Breast epithelium (tissue), 4 donors: ENCODE data around the gene TIPRL. TPM values are rescaled to one million over a fixed set of nuclear protein-coding genes. Genes with fewer than 3 reads are reported as not detected.
"Not testable (repeated sequence)": the region's sequence is repeated elsewhere in the genome, so short reads cannot be mapped to it uniquely, and the experiment has no call there.

Experiments
- DNase-seq, 2 donors: peaks; one replicate each; pipeline ENCODE4 v3.0.0-alpha.2; 2019; ENCODE audit warnings: low spot score in 2 of 2
- H3K27ac ChIP-seq, 2 donors: fragments of 200-600 bp; sonication (generic) in 1 of 2; one replicate each; pipeline ENCODE4 v1.5.1; 2016 to 2019; ENCODE audit warnings: mild to moderate bottlenecking in 1 of 2
- H3K27me3 ChIP-seq, 2 donors: fragments of 200-600 bp; sonication (generic) in 1 of 2; one replicate each; pipeline versions ENCODE4 v1.5.1 to v1.6.0; 2017 to 2019; ENCODE audit warnings: control low read depth in 1 of 2, mild to moderate bottlenecking in 1 of 2
- H3K36me3 ChIP-seq: fragments of 200-600 bp; one replicate; pipeline ENCODE4 v1.5.1; 2019
- H3K4me1 ChIP-seq, 2 donors: fragments of 200-600 bp; sonication (generic); one replicate each; pipeline ENCODE4 v1.5.1; 2016 to 2019; ENCODE audit warnings: control low read depth in 1 of 2
- H3K4me3 ChIP-seq, 3 donors: fragments of 200-600 bp; sonication (generic); 1 replicate in 2 of 3; 2 replicates in 1 of 3; pipeline ENCODE4 v1.5.1; 2016 to 2019; ENCODE audit warnings: mild to moderate bottlenecking in 3 of 3, moderate library complexity in 2 of 3
- H3K9me3 ChIP-seq, 2 donors: fragments of 200-600 bp; sonication (generic) in 1 of 2; one replicate each; pipeline ENCODE4 v1.5.1; 2016 to 2019; ENCODE audit warnings: control low read depth in 1 of 2
- POLR2A ChIP-seq: fragments of 450-650 bp; IDR thresholded peaks from one replicate; pipeline ENCODE4 v1.6.1; 2016; ENCODE audit warnings: antibody characterized with exemption, mild to moderate bottlenecking, moderate library complexity
- POLR2AphosphoS5 ChIP-seq, 3 donors: sonication (generic); formaldehyde crosslinking; IDR thresholded peaks; one replicate each; pipeline ENCODE4 v1.6.1; 2017; ENCODE audit warnings: antibody characterized with exemption in 3 of 3
- intact Hi-C: fragments of 100-400 bp; cut with DNase I; formaldehyde crosslinking; loops from one replicate; pipeline ENCODE4 v1.15.1; 2023; ENCODE audit warnings: low total_unique reads
- total RNA-seq, 3 donors: library from RNA; depleted of rRNA; stranded (reverse); fragments of >200 nt; gene quantifications; one replicate each; pipeline ENCODE4 v1.1.0, GENCODE V29; 2016
- TF ChIP-seq, protein P1 (sequence below), 3 donors: fragments of 450-650 bp; IDR thresholded peaks; one replicate each; pipeline ENCODE4 v1.5.1; 2016 to 2017; ENCODE audit warnings: antibody characterized with exemption in 3 of 3, mild to moderate bottlenecking in 3 of 3, moderate library complexity in 3 of 3

TIPRL gene
- total RNA-seq, 3 donors from 2014 or later: 18.0 to 24.9 (median 18.7) TPM

DNA sequence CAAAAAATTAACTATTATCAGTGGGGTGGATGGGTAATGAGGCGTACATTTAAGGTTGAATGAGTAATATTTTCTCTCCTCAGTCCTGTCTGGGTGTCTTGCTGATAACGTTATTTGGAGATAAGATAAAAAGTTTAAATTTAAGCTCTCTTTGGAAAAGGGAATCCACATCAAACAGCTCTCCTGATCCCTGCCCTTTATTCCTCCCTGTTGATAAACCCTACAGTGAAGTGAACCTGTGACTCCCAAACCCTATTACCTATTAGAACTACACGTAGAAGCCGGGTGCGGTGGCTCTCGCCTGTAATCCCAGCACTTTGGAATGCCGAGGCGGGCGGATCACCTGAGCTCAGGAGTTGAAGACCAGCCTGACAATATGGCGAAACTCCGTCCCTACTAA is 32.1 kb upstream of the TIPRL start:
- no peak for TF ChIP-seq POLR2AphosphoS5 (IDR thresholded peaks at IDR 0.05)
- no peaks in the 10 kb centered on the region for H3K36me3 ChIP-seq
- no peak overlapping the region for H3K27ac ChIP-seq
- DNase-seq: no peak
- H3K9me3 ChIP-seq: no peaks in the 10 kb centered on the region
- no peaks in the 10 kb centered on the region for H3K27me3 ChIP-seq
- no peak overlapping the region for H3K4me3 ChIP-seq
- no peaks in the 10 kb centered on the region for H3K4me1 ChIP-seq
- intact Hi-C loops: no loop called here

DNA sequence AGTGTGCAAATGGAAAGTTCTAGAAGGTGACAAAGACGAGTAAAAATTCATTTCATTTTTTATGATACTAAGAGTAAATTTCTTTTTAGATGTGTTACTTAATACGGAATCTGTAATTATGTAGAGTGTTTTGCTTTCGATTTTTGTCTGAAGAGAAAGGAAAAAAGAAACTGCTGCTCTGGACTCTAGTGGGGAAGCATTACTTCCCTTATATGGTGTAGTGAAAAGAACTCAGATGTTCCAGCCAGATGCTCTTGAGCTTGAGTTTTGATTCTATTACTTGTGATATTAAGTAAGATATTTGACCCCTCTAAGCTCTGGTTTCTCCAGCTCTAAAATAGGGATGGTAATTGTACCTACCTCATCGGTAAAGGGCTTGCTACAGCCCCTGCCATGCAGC is 29.8 kb upstream of the TIPRL start:
- no peak overlapping the region for H3K4me3 ChIP-seq
- intact Hi-C loops: no loop called here
- no peaks in the 10 kb centered on the region for H3K9me3 ChIP-seq
- no peaks in the 10 kb centered on the region for H3K36me3 ChIP-seq
- no peak for DNase-seq
- no peak overlapping the region for H3K27ac ChIP-seq
- no peaks in the 10 kb centered on the region for H3K4me1 ChIP-seq
- TF ChIP-seq POLR2AphosphoS5 (IDR thresholded peaks at IDR 0.05): no peak
- TF ChIP-seq POLR2A: no peak
- TF ChIP-seq, protein P1, sequence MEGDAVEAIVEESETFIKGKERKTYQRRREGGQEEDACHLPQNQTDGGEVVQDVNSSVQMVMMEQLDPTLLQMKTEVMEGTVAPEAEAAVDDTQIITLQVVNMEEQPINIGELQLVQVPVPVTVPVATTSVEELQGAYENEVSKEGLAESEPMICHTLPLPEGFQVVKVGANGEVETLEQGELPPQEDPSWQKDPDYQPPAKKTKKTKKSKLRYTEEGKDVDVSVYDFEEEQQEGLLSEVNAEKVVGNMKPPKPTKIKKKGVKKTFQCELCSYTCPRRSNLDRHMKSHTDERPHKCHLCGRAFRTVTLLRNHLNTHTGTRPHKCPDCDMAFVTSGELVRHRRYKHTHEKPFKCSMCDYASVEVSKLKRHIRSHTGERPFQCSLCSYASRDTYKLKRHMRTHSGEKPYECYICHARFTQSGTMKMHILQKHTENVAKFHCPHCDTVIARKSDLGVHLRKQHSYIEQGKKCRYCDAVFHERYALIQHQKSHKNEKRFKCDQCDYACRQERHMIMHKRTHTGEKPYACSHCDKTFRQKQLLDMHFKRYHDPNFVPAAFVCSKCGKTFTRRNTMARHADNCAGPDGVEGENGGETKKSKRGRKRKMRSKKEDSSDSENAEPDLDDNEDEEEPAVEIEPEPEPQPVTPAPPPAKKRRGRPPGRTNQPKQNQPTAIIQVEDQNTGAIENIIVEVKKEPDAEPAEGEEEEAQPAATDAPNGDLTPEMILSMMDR (IDR thresholded peaks at IDR 0.05): no peak
- H3K27me3 ChIP-seq: no peaks in the 10 kb centered on the region

DNA sequence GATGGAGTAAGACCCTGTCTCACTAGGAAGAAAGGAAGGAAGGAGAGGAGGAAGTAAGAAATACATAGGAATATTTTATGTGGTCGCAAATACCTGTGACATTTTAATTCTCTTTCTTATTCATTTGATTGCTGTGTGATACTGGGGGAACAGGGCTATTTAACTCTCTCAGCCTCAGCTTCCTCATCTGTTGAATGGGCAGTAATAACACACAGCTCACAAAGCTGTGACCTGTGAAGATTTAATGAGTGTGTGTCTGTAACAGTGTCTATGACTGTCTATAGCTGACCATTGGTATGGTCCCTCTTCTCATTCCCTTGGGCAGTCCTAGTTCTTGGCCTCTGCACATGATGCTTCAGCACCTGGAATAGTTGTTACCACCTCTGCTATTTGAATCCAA is 28.5 kb upstream of the TIPRL start:
- Histone ChIP-seq H3K9me3 (no peaks in the 10 kb centered on the region), H3K27me3 (no peaks in the 10 kb centered on the region), H3K36me3 (no peaks in the 10 kb centered on the region), H3K4me1 (no peaks in the 10 kb centered on the region), H3K4me3 (no peak overlapping the region), H3K27ac (no peak overlapping the region)
- intact Hi-C loops: no loop called here
- DNase-seq: no peak
- TF ChIP-seq POLR2AphosphoS5 (IDR thresholded peaks at IDR 0.05): no peak
- TF ChIP-seq, protein P1 (IDR thresholded peaks at IDR 0.05): no peak
- TF ChIP-seq POLR2A: no peak

DNA sequence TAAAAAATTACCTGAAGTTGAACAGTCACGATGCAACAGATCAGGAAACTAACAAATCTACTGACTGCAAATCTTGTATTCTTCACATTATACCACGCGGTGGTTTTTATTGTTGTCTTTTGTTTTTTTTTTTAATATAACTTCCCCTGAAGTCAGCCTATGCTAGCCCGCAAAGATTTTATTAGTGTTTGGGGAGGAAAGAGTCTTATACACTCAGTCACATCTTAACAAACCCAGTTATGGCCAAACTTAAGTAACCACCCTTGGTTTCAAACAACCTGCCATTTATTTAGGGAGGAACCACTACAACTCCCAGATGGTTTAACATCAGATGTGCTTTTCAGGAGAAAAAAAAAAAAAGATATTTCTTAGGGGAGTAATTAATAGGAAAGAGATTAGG is 26.8 kb upstream of the TIPRL start:
- intact Hi-C loops: no loop called here

DNA sequence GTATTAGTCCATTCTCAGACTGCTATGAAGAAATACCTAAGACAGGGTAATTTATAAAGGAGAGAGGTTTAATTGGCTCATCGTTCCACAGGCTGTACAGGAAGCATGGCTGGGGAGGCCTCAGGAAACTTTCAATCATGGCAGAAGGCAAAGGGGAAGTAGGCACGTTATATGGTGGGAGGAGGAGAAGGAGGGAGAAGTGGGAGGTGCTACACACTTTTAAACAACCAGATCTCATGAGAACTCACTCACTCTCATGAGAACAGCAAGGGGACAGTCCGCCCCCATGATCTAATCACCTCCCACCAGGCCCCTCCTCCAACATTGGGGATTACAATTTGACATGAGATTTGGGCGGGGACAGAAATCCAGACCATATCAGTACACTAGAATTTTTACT is 24.1 kb upstream of the TIPRL start:
- intact Hi-C loops, H3K27me3 ChIP-seq, H3K27ac ChIP-seq, DNase-seq, H3K4me1 ChIP-seq, H3K4me3 ChIP-seq, H3K36me3 ChIP-seq, H3K9me3 ChIP-seq: not testable (repeated sequence)

More for the DNA sequence above, 26.8 kb upstream of the TIPRL start:
- no peak for DNase-seq
- no peak overlapping the region for H3K4me3 ChIP-seq
- H3K27ac ChIP-seq: no peak overlapping the region
- H3K27me3 ChIP-seq: no peaks in the 10 kb centered on the region
- no peaks in the 10 kb centered on the region for H3K9me3 ChIP-seq
- TF ChIP-seq, protein P1 (IDR thresholded peaks at IDR 0.05): no peak
- TF ChIP-seq POLR2AphosphoS5 (IDR thresholded peaks at IDR 0.05): no peak
- TF ChIP-seq POLR2A: no peak
- no peaks in the 10 kb centered on the region for H3K4me1 ChIP-seq
- no peaks in the 10 kb centered on the region for H3K36me3 ChIP-seq

DNA sequence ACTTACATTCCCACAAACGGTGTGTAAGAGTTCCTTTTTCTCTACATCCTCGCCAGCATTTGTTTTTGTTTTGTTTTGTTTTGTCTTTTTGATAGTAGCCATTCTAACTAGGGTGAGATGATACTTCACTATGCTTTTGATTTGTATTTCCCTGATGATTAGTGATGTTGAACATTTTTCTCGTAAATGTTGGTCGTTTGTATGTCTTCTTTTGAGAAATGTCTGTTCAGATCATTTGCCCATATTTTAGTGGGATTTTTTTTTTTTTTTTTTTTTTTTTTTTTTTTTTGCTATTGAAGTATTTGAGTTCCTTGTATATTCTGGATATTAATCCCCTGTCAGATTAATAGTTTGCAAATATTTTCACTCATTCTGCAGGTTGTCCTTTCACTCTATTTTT is 22.9 kb upstream of the TIPRL start:
- intact Hi-C loops: no loop called here
- DNase-seq: no peak
- no peaks in the 10 kb centered on the region for H3K4me1 ChIP-seq
- no peaks in the 10 kb centered on the region for H3K36me3 ChIP-seq
- no peaks in the 10 kb centered on the region for H3K27me3 ChIP-seq
- no peak overlapping the region for H3K4me3 ChIP-seq
- no peak overlapping the region for H3K27ac ChIP-seq
- TF ChIP-seq, protein P1 (IDR thresholded peaks at IDR 0.05): no peak
- TF ChIP-seq POLR2AphosphoS5 (IDR thresholded peaks at IDR 0.05) (no peak), POLR2A (no peak)
- peaks cover 0 to 10% of the 10 kb centered on the region in 2 donors for H3K9me3 ChIP-seq
